Activated CD4-positive, alpha-beta T cell treated with anti-CD3 and anti-CD28 coated beads, Interleukin-2, amount 50 U/mL, for 24 hours (primary cell): ENCODE results near the gene PNCK.
"Not testable (repeated sequence)": the region's sequence is repeated elsewhere in the genome, so short reads cannot be mapped to it uniquely, and the experiment has no call there.

ENCODE experiments used
- DNase-seq, 2 donors: peaks; one replicate each; pipeline ENCODE4 v3.0.0-alpha.2; 2020; ENCODE audit warnings: low read depth in 1 of 2, low spot score in 1 of 2

PNCK gene

GRCh38 chrX:153673428-153674218, at the start of gene PNCK:
PNCK (minus strand) TSS chrX:153673813; CDS start chrX:153673076, 737 bp downstream.
- DNase-seq, result no peak

- no peak for DNase-seq
Observed at GRCh38 chrX:153722704-153723350, 49.2 kb upstream of the PNCK start.

GRCh38 chrX:153719701-153720100, 46.1 kb upstream of the PNCK start:
- DNase-seq, result no peak

DNA sequence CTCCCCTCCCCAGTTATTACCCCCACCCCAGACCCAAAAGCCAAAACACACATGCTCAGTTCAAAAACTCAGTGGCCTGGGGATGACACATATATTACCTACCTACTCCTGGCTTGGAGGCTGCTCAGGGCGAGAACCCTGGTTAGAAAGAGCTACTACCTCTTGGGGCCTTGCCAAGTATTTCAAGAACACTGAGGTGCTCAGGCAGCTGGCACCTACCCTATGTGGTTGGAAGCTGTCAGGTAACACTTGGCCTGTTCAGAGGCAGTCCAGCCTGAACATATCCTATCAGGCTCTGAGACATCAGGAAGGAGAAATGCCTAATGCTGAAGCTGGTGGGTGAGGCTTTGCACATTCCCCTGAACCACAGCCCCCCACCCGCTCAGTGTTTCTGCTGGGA, 45.6 kb upstream of the PNCK start:
- no peak for DNase-seq

- DNase-seq, result no peak
Observed at GRCh38 chrX:153717445-153717844, 43.8 kb upstream of the PNCK start.

GRCh38 chrX:153714256-153714655, 40.6 kb upstream of the PNCK start:
- DNase-seq, result no peak

DNA sequence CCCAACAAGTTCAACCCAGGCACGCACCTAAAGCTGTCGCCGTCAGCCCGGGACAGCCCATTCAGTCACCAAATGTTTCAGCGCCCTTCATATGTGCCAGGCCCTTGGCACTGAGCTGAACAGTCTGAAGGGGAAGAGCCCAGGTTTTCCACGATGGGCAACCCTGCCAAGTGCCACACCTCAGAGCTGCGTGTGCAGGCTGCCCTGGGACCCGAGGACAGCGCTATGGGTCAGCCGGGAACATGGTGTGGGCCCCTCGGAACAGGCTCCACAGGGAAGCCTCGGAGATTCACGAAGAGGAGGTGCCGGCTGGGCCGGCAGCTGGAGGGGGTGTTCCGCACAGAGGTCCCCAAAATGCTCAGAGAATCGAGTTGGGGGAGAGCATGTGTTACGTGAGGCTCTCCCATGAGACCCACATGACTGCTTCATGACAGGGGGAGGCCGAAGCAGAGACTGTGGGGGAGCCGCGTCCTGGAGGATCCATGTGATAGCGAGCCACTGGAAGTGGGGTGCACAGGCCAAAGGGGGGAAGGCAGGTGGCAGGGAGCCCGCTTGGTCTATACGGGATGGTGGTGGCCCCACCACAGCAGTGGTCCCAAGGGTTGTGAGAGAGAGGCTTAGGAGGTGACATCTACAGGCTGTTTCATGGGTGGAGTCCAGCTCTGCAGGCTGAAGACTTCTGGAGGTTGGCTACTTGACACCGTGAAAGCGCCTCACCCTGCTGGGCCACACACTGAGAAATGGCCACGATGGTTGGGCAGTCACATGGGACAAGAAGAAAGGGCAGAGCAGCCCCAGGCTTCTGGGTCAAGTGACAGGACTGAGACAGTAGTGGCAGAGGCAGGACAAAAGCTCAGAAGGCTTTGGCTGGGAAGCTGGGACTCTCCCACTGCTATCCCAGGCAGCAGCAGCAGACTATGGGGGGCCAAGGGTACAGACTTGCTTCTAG, 36.4 kb upstream of the PNCK start:
- no peak for DNase-seq

DNA sequence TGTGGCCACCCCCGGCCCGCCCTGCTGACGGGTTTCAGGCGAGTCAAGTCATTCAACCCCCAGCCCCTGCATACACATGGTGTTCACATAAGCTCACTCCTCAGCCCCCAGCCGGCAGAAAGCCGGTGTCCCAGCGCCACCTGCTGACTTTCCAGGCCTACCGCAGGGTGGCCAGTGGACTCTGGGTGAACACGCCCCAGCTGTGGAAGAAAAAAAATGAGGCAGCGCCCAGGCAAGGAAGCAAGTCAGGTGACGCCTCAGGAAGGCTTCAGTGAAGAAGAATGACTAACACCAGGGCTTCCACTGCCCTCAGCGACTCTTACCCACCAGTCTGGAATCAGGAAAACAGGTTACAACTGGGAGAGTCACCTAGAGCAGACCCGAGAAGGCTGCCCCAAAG, 34.8 kb upstream of the PNCK start:
- DNase-seq, result peak in 1 of 2 donors; percentile 17

GRCh38 chrX:153707406-153707805, 33.8 kb upstream of the PNCK start:
- DNase-seq, result no peak

GRCh38 chrX:153706799-153707198, 33.2 kb upstream of the PNCK start:
- DNase-seq, result no peak

DNA sequence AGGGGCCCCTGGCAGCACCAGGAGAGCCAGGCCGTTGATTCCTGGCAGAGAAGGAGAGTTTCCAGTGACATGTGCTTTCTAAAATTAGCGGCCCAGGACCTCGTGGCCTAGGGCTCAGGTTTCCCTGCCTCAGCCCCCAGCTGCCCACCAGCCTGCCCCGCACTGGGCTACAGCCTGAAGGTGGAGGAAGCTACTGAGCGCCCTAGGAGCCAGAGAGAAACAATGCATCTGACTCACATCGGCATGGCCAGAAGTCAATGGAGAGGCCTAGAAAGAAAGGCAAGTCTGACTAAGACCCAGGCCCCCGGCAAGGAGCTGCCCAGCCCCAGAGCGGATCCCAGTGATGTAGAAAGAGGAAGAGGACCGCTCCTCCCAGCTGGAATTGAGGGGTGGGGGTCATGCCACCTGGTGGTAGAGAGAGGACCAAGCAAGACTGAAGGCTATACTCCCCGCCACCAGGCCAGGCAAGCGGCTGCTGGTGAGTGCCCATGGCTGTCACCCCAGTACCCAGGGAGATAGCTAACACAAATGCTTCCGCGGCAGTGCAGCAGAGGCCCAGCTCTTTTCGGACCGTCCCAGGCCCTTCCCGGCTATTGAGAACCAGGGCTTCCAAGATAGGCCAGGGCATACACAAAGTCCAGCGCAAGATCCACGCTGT, 31.9 kb upstream of the PNCK start:
- DNase-seq, result not testable (repeated sequence)

DNA sequence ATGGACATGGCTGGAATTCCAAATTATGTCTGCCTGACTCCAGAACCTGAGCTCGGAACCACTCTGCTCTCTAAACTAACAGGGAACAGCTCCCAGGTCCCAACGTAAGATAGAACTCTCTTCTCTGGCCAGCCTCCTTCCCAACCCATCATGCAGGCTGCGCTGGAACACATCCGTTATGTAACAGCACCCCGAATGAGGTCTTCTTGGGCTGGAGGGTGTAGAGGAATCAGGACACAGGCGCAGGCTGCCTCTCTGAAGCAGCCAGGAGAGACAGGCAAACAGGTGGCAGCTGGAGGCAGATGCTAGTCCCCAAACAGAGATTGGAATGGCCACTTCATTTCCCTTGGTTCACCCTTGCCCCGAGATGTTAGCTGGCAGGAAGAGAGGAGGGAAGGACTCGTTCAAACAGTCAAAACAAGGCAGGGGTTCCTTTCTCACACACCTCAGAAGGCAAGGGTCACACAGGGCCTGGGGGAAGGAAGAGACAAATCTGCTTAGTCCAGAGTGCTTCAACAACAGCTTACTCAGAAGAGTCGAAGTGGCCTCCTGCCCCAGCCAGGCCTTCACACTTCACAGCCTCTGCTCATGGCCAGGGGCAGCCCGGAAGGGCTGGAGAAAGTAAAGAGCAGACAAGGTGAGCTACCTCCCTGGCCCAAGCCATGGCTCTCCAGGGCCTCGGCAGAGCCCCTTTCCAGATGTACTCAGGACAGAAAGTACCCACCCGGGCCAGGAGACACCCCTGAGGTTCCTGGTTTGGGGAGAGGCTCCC, 31.2 kb upstream of the PNCK start:
- not testable (repeated sequence) for DNase-seq

GRCh38 chrX:153704021-153704526, 30.5 kb upstream of the PNCK start:
- no peak for DNase-seq

DNA sequence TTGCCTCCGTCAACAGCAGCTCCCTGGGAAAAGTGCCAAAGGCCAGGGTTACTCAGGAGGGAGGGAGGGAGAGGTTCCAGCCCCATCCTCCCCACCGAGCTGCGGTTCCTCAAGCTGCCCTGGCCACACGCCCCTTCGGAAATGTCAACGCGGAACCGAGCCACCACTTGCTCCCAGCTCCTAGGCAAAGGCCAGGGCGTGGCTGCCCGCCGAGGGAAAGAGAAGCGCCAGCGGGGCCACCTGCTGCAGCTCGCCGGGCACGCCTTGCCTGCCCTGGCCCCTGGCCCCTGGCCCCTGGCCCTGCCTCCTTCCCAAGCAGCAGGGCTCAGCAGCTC, 29.4 kb upstream of the PNCK start:
- no peak for DNase-seq

- DNase-seq, result no peak
Observed at GRCh38 chrX:153702336-153703035, 28.9 kb upstream of the PNCK start.

DNA sequence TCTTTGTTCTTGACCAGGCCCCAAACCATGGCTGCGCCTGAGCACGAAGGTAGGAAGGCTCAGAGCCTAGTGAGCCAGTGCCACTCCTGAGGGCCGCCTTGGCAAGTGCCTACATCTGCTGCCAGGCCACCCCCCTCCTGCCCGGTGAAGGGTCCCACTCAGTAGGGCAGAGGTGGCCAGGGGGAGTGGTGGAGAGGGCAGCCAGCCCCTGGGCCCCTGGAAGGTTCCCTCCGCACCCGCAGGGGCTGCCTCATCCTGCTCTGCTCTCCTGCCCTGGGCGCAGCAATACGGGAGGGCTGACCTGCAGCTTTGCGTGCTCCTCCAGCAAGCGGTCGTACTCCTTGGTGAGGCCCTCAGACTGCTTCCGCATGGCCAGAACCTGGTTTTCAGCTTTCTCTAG, 28.1 kb upstream of the PNCK start:
- DNase-seq, result no peak

DNA sequence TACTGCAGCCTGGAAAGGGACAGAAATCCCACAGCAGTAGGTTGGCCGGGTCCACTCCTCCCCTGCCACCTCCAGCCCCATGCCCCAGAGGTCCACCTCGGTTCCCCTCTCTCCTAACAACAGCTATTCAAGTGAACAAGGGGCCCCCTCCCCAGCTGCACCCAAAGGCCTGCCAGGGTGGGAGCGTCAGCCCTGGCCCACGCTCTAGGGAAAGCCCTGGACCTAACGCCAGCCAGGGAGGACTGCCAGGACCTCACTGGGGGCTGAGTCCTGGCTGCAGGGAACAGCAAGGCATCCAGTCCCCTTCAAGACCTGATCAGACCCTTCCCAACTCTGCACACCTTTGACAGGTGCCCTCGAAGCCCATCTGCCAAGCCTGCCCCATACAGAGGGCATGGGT, 27.4 kb upstream of the PNCK start:
- DNase-seq, result no peak

DNA sequence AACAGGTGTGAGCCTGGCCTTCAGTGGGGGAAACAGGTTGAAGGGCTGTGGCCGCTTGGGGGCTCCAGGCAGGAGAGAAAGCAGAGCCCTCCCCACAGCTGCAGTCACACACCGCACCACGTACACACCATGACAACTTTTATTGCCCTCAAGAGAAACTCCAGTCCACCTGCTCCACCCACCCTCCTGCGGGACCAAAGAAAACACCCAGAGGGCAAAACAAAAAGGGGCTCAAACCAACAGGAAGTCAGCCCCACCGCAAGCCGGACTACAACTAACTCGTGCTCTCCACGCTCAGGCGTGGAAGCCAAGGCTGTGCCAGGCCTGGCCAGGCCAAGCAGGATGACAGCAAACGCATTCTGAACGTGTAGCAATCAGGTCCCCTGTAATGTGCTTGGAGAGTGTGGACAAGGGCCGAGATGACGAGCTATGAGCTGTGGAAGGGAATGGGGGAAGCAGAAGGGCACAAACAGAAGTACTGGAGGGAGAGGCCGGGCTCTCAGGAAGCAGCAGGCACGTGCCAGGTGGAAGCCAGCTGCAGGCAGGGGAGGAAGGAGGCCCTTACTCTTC, 26.8 kb upstream of the PNCK start:
- DNase-seq, result no peak

DNA sequence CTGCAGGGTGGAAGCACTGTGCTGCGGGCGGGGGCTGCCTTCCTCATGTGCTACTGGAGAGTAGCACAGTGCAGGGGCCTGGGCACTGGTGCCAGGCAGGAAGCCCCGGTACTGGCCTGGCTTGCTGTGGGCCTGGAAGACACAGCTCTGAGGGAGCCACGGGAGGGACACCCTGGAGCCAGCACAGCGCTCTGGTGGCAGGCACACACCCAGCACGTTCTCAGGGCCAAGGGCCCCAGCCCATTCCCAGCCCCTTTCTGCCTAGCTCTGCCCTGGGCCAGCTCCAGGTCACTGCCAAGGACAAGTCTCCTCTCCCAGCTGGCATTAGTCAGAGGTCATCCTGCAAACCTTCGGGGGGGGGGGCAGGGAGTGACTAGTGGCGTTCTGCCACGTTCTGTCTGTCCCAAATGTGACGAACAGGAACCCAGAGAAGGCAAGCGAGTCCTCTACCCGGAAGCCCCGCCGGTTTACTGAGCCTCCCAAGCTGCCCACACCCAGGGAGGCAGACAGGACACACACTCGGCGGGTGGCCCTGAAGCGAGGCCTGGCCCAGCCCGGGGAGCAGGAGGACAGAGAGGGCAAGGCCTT, 26.3 kb upstream of the PNCK start:
- not testable (repeated sequence) for DNase-seq
